MM.1S (cell line): ENCODE measurements around the gene OGDHL.

ENCODE experiments used
- DNase-seq: peaks from one replicate; pipeline ENCODE4 v3.0.0-alpha.2; 2015
- H2AFZ ChIP-seq: fragments of 300-600 bp; sonication (generic); 2 replicates; pipeline ENCODE4 v1.6.0; 2016; ENCODE audit warnings: antibody characterized with exemption, low read length
- H3F3A ChIP-seq: fragments of 300-600 bp; sonication (generic); 2 replicates; pipeline ENCODE4 v1.6.1; 2016; ENCODE audit warnings: mild to moderate bottlenecking, antibody characterized with exemption, low read length, moderate library complexity, mixed read lengths; ENCODE audit not compliant: insufficient read depth
- H3K27ac ChIP-seq: fragments of 300-600 bp; sonication (generic); 2 replicates; pipeline ENCODE4 v1.5.1; 2016; ENCODE audit warnings: mild to moderate bottlenecking, low read length
- H3K27me3 ChIP-seq: fragments of 300-600 bp; sonication (generic); replicated peaks from 2 replicates; pipeline ENCODE4 v1.6.0; 2016; ENCODE audit warnings: low read length; ENCODE audit not compliant: insufficient read depth
- H3K36me3 ChIP-seq: fragments of 300-600 bp; sonication (generic); replicated peaks from 2 replicates; pipeline ENCODE4 v1.6.1; 2016; ENCODE audit warnings: mild to moderate bottlenecking, low read length, mixed read lengths; ENCODE audit not compliant: insufficient read depth
- H3K4me1 ChIP-seq: fragments of 300-600 bp; sonication (generic); 2 replicates; pipeline ENCODE4 v1.6.1; 2016; ENCODE audit warnings: low read length, mixed read lengths
- H3K4me2 ChIP-seq: fragments of 300-600 bp; sonication (generic); 2 replicates; pipeline ENCODE4 v1.6.0; 2016; ENCODE audit warnings: low read depth, low read length
- H3K4me3 ChIP-seq: fragments of 300-600 bp; sonication (generic); 2 replicates; pipeline ENCODE4 v1.5.1; 2016; ENCODE audit warnings: low read length, mixed read lengths
- H3K79me2 ChIP-seq: fragments of 300-600 bp; sonication (generic); 2 replicates; pipeline ENCODE4 v1.6.1; 2016; ENCODE audit warnings: mixed run types, low read length, mixed read lengths
- H3K9ac ChIP-seq: fragments of 300-600 bp; sonication (generic); 2 replicates; pipeline ENCODE4 v1.6.1; 2016; ENCODE audit warnings: low read length, mixed read lengths
- H3K9me2 ChIP-seq: fragments of 300-600 bp; sonication (generic); replicated peaks from 2 replicates; pipeline ENCODE4 v1.6.1; 2016; ENCODE audit warnings: mild to moderate bottlenecking, low read length, mixed read lengths; ENCODE audit not compliant: insufficient read depth
- H3K9me3 ChIP-seq: fragments of 300-600 bp; sonication (generic); replicated peaks from 2 replicates; pipeline ENCODE4 v1.6.1; 2016; ENCODE audit warnings: mild to moderate bottlenecking, low read length, mixed read lengths; ENCODE audit not compliant: insufficient read depth
- H4K20me1 ChIP-seq: fragments of 300-600 bp; sonication (generic); 2 replicates; pipeline ENCODE4 v1.6.1; 2016; ENCODE audit warnings: mild to moderate bottlenecking, low read length, moderate library complexity, mixed read lengths; ENCODE audit not compliant: insufficient read depth
- EZH2 ChIP-seq: fragments of 300-600 bp; sonication (generic); optimal IDR thresholded peaks from 2 replicates; pipeline ENCODE3; 2017; ENCODE audit warnings: low read depth, mild to moderate bottlenecking, antibody characterized with exemption, low read length, mixed read lengths
- EZH2phosphoT487 ChIP-seq: fragments of 300-600 bp; sonication (generic); IDR thresholded peaks from 2 replicates; pipeline ENCODE4 v1.6.1; 2018; ENCODE audit warnings: antibody characterized with exemption, low read length
- TF ChIP-seq, protein P1 (sequence below): fragments of 300-600 bp; sonication (generic); IDR thresholded peaks from 2 replicates; pipeline ENCODE4 v1.5.1; 2016; ENCODE audit warnings: antibody characterized with exemption, low read length, mixed read lengths

Gene OGDHL

DNA sequence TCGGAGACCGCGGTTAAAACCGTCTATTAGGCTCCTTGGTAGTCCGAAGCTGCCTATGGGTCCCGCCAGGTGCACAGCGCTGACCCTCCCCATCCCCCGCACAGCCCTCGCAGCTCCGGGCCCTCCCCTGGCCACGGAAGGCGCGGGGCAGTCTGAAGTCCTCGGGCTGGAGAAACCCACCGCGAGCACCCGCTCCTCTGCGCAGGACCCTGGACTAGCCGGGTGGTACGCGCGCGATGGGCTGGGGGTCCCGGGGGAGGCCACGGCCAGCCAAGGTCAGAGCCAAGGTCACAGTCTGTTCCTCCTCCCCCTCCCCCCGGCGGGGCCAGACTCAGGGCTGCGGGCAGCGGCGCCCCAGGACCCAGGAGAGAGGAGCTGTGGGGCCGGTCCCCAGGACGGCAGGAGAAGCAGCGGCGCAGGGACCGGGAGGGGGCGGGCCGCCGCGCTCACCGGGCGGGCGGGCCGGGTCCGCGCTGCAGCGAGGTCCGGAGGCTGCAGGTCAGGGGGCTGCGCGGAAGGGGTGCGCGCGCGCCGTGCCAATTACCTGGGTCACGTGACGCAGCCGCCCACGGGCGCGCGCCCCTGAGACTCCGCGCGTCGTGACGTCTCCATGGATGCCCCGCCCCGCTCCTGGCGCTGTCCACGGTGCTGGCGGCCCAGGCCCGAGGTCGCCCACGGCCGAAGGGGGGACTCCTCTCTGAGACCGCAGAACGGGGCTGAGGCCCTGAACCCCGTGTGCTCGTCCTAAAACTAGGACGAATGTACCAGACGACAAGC, at the start of gene OGDHL:
Gene OGDHL, minus strand, starts transcription at position 535 of the 777 bp plus-strand sequence. CDS start 3,731 bp downstream, outside the sequence.
- Histone ChIP-seq H2AFZ (peak within 1 kb of the TSS; percentile 65), H3K9me3 (no peaks in the 10 kb centered on the region)

GRCh38 chr10:49803988-49804387, 41.9 kb upstream of the OGDHL start:
- H3K27me3 ChIP-seq, result no peaks in the 10 kb centered on the region

More for the DNA sequence above, at the start of gene OGDHL:
- no peak within 1 kb of the TSS for H3K27ac ChIP-seq
- H3K9ac ChIP-seq, result no peak within 1 kb of the TSS
- H3K36me3 ChIP-seq, result no peaks in the 10 kb centered on the region
- H3K27me3 ChIP-seq, result peaks cover 14% of the 10 kb centered on the region
- no peaks in the 10 kb centered on the region for H4K20me1 ChIP-seq
- no peaks in the 10 kb centered on the region for H3K9me2 ChIP-seq
- TF ChIP-seq EZH2phosphoT487 (no peak), EZH2 (no peak)
- TF ChIP-seq, protein P1, sequence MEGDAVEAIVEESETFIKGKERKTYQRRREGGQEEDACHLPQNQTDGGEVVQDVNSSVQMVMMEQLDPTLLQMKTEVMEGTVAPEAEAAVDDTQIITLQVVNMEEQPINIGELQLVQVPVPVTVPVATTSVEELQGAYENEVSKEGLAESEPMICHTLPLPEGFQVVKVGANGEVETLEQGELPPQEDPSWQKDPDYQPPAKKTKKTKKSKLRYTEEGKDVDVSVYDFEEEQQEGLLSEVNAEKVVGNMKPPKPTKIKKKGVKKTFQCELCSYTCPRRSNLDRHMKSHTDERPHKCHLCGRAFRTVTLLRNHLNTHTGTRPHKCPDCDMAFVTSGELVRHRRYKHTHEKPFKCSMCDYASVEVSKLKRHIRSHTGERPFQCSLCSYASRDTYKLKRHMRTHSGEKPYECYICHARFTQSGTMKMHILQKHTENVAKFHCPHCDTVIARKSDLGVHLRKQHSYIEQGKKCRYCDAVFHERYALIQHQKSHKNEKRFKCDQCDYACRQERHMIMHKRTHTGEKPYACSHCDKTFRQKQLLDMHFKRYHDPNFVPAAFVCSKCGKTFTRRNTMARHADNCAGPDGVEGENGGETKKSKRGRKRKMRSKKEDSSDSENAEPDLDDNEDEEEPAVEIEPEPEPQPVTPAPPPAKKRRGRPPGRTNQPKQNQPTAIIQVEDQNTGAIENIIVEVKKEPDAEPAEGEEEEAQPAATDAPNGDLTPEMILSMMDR, result no peak
- H3K4me1 ChIP-seq, result no peaks in the 10 kb centered on the region
- no peaks in the 10 kb centered on the region for H3K79me2 ChIP-seq
- peak within 1 kb of the TSS; percentile 65 for H3K4me3 ChIP-seq
- H3F3A ChIP-seq, result no peaks in the 10 kb centered on the region
- DNase-seq, result peak; percentile 75
- peak within 1 kb of the TSS; percentile 74 for H3K4me2 ChIP-seq

DNA sequence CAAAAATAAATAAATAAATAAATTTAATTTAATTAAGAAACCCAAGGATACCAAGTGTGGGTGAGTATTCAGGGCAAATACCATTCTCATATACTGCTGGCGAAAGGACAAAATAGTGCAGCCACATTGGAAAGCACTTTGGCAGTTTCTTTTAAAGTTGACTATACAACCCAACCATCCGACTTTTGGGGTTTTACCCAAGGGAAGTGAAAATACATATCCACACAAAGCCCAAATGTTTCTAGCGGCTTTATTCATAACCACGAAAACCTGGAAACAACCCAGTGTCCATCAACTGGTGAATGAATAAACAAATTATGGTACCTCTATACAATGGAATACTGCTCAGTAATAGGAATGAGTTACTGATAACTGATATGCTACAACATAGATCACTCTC, 36.2 kb upstream of the OGDHL start:
- Histone ChIP-seq H3K9ac (no peak overlapping the region), H2AFZ (no peak overlapping the region), H3K9me2 (no peaks in the 10 kb centered on the region), H3K4me2 (no peak overlapping the region), H3F3A (no peaks in the 10 kb centered on the region), H3K4me3 (no peak overlapping the region), H4K20me1 (no peaks in the 10 kb centered on the region), H3K36me3 (no peaks in the 10 kb centered on the region), H3K4me1 (no peaks in the 10 kb centered on the region), H3K9me3 (no peaks in the 10 kb centered on the region), H3K79me2 (no peaks in the 10 kb centered on the region), H3K27ac (no peak overlapping the region), H3K27me3 (no peaks in the 10 kb centered on the region)
- no peak for DNase-seq
- TF ChIP-seq EZH2, result no peak
- TF ChIP-seq, protein P1, result no peak
- no peak for TF ChIP-seq EZH2phosphoT487

More at GRCh38 chr10:49803988-49804387, 41.9 kb upstream of the OGDHL start:
- Histone ChIP-seq H3K79me2 (no peaks in the 10 kb centered on the region), H2AFZ (no peak overlapping the region), H3K4me1 (no peaks in the 10 kb centered on the region), H4K20me1 (no peaks in the 10 kb centered on the region), H3K9me2 (no peaks in the 10 kb centered on the region), H3F3A (no peaks in the 10 kb centered on the region), H3K36me3 (no peaks in the 10 kb centered on the region), H3K27ac (no peak overlapping the region), H3K9me3 (no peaks in the 10 kb centered on the region), H3K4me2 (no peak overlapping the region), H3K9ac (no peak overlapping the region), H3K4me3 (no peak overlapping the region)
- DNase-seq, result no peak
- no peak for TF ChIP-seq EZH2phosphoT487
- no peak for TF ChIP-seq EZH2
- TF ChIP-seq, protein P1, result no peak
